ENCODE data around the gene IGIP.

IGIP gene

DNA sequence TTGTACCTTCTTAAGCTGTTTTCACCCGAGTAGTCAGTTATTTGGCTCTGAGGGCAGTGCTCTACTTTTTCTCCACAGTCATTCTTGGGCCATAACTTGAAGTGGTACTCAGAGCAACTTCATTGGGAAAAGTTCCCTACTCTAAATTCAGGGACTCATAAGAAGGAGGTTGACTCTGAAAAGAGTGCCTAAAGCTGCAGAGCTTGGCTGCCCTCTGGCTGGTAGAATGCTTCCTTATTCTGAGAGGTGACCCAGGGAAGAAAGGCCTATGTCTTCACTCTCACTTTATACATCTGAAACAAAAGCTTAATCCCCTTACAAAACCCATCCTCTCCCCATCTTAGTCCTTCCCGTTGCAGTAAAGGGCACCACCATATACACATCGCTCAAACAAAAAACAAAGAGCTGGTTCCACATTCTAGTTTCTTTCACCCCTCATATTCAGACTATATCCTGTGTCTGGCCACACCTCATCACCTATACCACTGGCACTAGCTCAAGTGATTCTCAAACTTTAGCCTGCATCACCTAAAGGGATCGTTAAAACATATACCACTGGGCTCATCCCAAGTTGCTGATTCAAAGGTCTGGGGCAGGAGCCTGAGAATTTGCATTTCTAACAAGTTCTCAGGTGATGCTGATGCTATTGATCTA lies 7.9 kb downstream of the IGIP start:
- TF ChIP-seq, protein P1, sequence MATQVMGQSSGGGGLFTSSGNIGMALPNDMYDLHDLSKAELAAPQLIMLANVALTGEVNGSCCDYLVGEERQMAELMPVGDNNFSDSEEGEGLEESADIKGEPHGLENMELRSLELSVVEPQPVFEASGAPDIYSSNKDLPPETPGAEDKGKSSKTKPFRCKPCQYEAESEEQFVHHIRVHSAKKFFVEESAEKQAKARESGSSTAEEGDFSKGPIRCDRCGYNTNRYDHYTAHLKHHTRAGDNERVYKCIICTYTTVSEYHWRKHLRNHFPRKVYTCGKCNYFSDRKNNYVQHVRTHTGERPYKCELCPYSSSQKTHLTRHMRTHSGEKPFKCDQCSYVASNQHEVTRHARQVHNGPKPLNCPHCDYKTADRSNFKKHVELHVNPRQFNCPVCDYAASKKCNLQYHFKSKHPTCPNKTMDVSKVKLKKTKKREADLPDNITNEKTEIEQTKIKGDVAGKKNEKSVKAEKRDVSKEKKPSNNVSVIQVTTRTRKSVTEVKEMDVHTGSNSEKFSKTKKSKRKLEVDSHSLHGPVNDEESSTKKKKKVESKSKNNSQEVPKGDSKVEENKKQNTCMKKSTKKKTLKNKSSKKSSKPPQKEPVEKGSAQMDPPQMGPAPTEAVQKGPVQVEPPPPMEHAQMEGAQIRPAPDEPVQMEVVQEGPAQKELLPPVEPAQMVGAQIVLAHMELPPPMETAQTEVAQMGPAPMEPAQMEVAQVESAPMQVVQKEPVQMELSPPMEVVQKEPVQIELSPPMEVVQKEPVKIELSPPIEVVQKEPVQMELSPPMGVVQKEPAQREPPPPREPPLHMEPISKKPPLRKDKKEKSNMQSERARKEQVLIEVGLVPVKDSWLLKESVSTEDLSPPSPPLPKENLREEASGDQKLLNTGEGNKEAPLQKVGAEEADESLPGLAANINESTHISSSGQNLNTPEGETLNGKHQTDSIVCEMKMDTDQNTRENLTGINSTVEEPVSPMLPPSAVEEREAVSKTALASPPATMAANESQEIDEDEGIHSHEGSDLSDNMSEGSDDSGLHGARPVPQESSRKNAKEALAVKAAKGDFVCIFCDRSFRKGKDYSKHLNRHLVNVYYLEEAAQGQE (IDR thresholded peaks at IDR 0.05; ENCODE audit: insufficient read depth in 1 of 2, low read depth in 2 of 2, low read length in 2 of 2): no peak
- TF ChIP-seq FOXP2 (optimal IDR thresholded peaks at IDR 0.05; ENCODE audit: borderline replicate concordance, extremely low read depth, extremely low read length, insufficient read depth) (no peak), SIN3A (IDR thresholded peaks at IDR 0.05; ENCODE audit: borderline replicate concordance, insufficient read depth, low read length) (no peak), TAF1 (IDR thresholded peaks at IDR 0.05; ENCODE audit: borderline replicate concordance, insufficient read depth, low read length) (no peak), POLR2AphosphoS5 (IDR thresholded peaks at IDR 0.05; ENCODE audit: low read depth, low read length) (no peak)

DNA sequence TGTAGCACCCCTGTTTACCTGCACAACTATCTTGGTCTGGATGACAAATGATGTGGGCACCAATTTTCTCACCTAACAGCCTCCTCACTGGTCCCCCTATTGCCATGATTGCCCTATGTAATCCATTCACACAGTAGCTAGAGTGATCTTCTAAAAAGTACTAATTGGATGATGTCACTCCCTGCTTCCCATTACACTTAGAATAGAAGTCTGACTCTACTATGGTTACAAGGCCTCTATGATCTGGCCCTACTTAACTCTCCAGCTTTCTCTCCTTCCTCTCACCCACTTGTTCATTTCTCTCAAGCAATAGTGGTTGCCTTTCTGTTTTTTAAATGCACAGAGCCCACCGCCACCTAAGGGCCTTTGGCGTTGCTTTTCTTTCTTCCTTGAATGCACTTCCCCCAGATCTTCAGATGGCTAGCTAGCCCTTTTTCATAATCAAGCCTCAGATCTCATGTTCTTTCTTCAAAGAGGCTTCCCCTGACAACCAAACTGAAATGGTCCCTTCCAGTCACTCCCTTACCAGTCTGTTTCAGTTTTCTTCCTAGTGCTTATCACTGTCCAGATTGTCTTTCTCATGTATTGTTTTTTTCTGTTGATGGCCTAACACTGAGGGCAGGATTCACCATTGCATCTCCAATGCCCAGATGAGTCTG lies 8.7 kb downstream of the IGIP start:
- no peak for TF ChIP-seq FOXP2 (optimal IDR thresholded peaks at IDR 0.05; ENCODE audit: borderline replicate concordance, extremely low read depth, extremely low read length, insufficient read depth)
- no peak for TF ChIP-seq TAF1 (IDR thresholded peaks at IDR 0.05; ENCODE audit: borderline replicate concordance, insufficient read depth, low read length)
- TF ChIP-seq SIN3A (IDR thresholded peaks at IDR 0.05; ENCODE audit: borderline replicate concordance, insufficient read depth, low read length): no peak

DNA sequence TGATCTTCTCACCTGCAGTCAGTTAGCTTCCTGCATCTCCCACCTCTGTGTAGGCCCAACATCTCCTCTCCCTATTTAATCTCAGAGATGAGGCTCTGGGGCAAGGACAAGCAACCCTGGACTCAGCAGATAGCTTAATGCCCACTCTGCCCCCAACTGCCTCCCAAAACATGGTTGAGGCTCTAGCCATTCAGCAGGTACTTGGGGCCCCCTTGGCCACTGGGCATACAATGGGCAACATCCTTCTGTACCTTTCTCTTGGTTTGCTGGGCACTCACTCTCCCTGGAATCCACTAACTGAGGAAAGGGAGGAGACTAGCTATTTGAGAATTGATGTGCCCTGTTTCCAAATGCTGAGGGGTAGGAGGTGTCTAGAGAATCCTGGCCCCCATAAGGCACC lies 9.4 kb downstream of the IGIP start:
- TF ChIP-seq POLR2AphosphoS5 (IDR thresholded peaks at IDR 0.05; ENCODE audit: low read depth, low read length): no peak
- no peak for TF ChIP-seq FOXP2 (optimal IDR thresholded peaks at IDR 0.05; ENCODE audit: borderline replicate concordance, extremely low read depth, extremely low read length, insufficient read depth)
- TF ChIP-seq SIN3A (IDR thresholded peaks at IDR 0.05; ENCODE audit: borderline replicate concordance, insufficient read depth, low read length): no peak
- TF ChIP-seq TAF1 (IDR thresholded peaks at IDR 0.05; ENCODE audit: borderline replicate concordance, insufficient read depth, low read length): no peak
- TF ChIP-seq, protein P1 (IDR thresholded peaks at IDR 0.05; ENCODE audit: insufficient read depth in 1 of 2, low read depth in 2 of 2, low read length in 2 of 2): no peak

DNA sequence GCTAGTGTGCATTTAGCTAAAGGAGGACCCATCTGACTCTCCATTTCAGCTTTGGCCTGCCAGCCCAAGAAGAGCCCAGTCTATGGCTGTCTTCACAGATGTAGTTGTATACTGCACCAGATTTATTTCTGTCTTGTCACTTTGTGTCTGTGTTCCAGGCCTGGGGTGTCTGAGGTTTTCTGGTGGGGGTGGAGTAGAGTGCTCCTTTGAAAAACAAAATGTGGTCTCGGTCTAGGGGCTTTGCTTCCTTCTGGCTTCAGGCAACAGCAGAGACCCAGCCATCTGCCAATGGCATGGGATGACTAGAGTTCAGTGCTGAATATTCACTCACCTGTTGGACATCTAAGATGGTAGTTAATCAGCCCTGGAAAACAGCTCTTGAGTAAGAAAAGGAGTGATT lies 10.9 kb downstream of the IGIP start:
- TF ChIP-seq SIN3A (IDR thresholded peaks at IDR 0.05; ENCODE audit: borderline replicate concordance, insufficient read depth, low read length) (no peak), TAF1 (IDR thresholded peaks at IDR 0.05; ENCODE audit: borderline replicate concordance, insufficient read depth, low read length) (no peak), POLR2AphosphoS5 (IDR thresholded peaks at IDR 0.05; ENCODE audit: low read depth, low read length) (no peak), FOXP2 (optimal IDR thresholded peaks at IDR 0.05; ENCODE audit: borderline replicate concordance, extremely low read depth, extremely low read length, insufficient read depth) (no peak)
- TF ChIP-seq, protein P1 (IDR thresholded peaks at IDR 0.05; ENCODE audit: insufficient read depth in 1 of 2, low read depth in 2 of 2, low read length in 2 of 2): no peak

DNA sequence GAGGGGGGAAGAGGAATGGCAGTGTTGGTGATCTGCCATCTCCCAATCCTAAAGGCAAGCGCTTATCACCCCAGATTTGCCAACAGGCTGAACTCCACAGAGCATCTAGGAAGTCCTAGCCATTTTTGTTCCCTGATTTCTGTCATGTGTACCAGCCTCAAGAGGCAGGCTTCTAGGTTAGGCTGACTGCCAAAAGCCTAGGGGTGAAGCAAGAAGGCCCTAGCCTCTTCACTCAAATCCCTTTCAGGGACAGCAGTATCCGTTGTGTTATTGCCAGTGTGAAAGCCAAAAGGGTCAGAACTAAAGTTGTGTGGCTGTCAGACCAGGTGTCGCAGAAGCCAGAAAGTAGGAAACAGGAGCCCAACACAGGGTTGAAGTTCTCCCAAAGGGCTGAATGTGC lies 14.7 kb downstream of the IGIP start:
- no peak for TF ChIP-seq SIN3A (IDR thresholded peaks at IDR 0.05; ENCODE audit: borderline replicate concordance, insufficient read depth, low read length)
- TF ChIP-seq FOXP2 (optimal IDR thresholded peaks at IDR 0.05; ENCODE audit: borderline replicate concordance, extremely low read depth, extremely low read length, insufficient read depth): no peak
- no peak for TF ChIP-seq POLR2AphosphoS5 (IDR thresholded peaks at IDR 0.05; ENCODE audit: low read depth, low read length)
- TF ChIP-seq, protein P1 (IDR thresholded peaks at IDR 0.05; ENCODE audit: insufficient read depth in 1 of 2, low read depth in 2 of 2, low read length in 2 of 2): no peak
- no peak for TF ChIP-seq TAF1 (IDR thresholded peaks at IDR 0.05; ENCODE audit: borderline replicate concordance, insufficient read depth, low read length)

Data from PFSK-1 (cell line).